Suppressor macrophage treated with lipopolysaccharide for 1 hour (primary cell): ENCODE results near the gene BCL6B.
"Not testable (repeated sequence)": the region's sequence is repeated elsewhere in the genome, so short reads cannot be mapped to it uniquely, and the experiment has no call there.

ENCODE experiments used
- DNase-seq, 3 donors: peaks; one replicate each; pipeline ENCODE4 v3.0.0-alpha.2; 2020 to 2022

Gene BCL6B, protein sequence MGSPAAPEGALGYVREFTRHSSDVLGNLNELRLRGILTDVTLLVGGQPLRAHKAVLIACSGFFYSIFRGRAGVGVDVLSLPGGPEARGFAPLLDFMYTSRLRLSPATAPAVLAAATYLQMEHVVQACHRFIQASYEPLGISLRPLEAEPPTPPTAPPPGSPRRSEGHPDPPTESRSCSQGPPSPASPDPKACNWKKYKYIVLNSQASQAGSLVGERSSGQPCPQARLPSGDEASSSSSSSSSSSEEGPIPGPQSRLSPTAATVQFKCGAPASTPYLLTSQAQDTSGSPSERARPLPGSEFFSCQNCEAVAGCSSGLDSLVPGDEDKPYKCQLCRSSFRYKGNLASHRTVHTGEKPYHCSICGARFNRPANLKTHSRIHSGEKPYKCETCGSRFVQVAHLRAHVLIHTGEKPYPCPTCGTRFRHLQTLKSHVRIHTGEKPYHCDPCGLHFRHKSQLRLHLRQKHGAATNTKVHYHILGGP

GRCh38 chr17:7022781-7023571 lies at the start of gene BCL6B:
Gene BCL6B, plus strand, starts transcription at chr17:7023050. Its CDS starts 622 bp downstream, at chr17:7023672.
- DNase-seq: no peak

GRCh38 chr17:6979440-6979839 lies 43.4 kb upstream of the BCL6B start:
- not testable (repeated sequence) for DNase-seq

DNA sequence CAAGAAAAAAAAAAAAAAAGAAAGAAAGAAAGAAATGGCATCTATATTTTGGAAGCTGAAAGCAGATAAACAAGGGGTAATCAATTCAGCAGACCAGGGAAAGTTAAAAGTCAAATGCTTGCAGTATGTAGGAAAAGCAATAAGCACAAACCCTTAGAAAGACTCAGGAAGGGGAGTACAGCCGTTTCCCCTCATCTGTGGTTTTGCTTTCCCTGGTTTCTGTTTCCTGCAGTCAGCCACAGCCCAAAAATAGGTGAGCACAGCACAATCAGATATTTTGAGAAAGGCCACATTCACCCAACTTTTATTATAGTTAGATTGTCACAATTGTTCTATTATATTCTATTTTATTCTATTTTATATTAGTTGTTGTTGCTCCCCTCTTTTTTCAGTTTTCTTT lies 41.4 kb upstream of the BCL6B start:
- peak in 1 of 3 donors; percentile 12 for DNase-seq

- no peak for DNase-seq
These were observed 37.6 kb upstream of the BCL6B start for GRCh38 chr17:6985266-6985665.

DNA sequence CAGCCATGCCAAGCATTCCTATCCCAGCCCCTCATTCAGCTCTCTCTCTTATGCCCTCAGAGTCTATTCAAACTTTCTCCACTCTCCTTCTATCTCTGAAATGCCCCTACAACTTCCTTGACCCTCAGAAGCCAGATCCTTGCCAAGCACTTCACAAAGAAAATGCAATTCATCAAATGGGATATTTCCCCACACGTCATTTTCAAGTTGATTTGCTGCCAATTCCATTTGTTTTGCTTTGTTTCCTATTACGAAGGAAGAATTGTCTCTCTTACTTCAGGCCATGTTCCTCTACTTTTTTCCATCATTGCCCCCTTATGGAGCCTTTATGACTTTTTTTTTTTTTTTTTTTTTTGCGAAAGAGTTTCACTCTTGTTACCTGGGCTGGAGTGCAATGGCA lies 36.2 kb upstream of the BCL6B start:
- DNase-seq: no peak

DNA sequence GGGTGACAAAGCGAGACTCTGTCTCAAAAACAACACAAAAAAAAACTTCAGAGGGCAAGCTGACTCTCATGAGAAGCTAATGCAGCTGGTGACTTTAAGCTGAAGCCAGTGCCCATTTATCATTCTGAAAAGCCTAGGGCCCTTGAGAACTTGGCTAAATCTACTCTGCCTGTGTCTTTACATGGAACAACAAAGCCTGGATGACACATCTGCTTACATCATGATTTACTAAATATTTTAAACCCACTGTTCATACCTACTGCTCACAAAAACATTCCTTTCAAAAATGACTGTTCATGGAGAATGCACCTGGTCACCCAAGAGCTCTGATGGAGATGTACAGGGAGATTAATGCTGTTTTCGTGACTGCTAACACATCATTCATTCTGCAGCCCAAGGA lies 33.1 kb upstream of the BCL6B start:
- DNase-seq: no peak

GRCh38 chr17:6993613-6994056 lies 29.2 kb upstream of the BCL6B start:
- not testable (repeated sequence) for DNase-seq

DNA sequence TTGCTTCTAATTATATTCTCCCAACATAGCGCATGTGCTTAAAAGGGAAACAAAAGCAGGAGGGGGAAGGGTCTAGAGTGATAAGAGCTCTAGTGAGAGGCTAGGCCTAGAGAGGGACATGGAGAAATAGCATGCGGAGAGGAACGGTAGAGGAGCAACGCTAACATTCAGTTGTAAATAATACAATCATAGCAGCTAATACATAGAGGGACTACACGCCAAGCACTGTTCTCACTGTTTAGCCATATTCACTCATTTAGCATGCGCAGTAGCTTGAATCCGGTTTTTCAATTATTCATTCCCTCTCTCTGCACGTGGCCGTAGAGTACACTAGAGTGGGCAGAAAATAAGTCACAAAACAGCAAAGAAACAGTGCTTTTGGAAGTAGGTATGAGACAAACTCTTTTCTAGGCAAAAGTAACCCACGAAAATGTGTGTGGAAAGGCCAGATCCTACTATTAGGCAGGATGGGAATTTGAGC lies 28.7 kb upstream of the BCL6B start:
- DNase-seq: no peak

GRCh38 chr17:6994666-6995256 lies 28.1 kb upstream of the BCL6B start:
- no peak for DNase-seq

GRCh38 chr17:6995500-6996255 lies 27.2 kb upstream of the BCL6B start, which contains the start of gene ALOX12:
Gene ALOX12, plus strand, starts transcription at chr17:6996049. Its CDS starts 69 bp downstream, at chr17:6996118.
- DNase-seq: no peak

DNA sequence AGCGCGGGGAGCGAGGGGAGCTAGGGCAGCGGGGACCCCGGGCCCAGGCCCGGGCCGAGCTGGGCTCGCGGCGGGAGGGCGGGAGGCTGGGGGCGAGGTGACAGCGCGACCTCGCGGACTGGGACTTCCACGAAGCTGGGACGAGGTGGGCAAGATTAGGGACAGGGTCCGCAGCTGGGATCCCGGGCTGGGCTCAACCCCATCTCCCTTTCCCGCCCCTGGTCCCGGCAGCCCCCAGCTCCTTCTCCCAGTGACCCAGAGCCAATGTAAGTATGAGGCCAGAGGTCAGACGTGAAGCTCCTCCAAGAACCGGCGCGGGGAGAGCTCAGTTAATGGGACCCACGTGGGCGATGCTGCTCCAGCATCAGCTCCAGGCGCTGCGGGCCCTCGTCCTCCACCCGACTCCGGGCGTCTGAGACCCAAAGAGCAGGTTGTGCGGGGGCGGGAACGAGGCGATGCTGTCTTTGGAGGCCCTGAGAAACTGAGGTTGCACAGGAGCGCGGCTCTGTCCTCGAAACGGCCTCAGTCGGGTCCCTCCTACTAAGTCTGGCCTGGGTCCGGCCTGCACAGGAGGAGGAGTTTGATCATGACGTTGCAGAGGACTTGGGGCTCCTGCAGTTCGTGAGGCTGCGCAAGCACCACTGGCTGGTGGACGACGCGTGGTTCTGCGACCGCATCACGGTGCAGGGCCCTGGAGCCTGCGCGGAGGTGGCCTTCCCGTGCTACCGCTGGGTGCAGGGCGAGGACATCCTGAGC lies 26.4 kb upstream of the BCL6B start:
- DNase-seq: no peak

DNA sequence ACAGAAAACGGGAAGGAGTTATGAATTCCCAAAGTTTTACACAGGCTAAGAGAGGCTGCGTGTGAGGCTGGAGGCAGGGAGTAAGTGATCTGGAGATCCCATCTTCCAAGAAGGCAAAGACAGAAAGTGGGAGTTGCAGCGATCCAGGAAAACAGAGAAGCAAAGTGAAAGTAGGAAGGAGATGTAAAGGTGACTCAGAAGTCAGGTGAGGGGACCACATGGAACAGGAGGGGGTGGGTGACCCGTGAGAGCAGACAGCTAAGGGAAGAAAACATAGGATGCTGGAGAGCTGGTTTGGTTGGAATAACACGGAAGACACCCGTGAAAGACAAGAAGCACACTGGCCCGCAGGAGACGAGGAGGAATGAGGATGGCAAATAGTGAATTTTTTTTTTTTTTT lies 25.7 kb upstream of the BCL6B start:
- DNase-seq: no peak

DNA sequence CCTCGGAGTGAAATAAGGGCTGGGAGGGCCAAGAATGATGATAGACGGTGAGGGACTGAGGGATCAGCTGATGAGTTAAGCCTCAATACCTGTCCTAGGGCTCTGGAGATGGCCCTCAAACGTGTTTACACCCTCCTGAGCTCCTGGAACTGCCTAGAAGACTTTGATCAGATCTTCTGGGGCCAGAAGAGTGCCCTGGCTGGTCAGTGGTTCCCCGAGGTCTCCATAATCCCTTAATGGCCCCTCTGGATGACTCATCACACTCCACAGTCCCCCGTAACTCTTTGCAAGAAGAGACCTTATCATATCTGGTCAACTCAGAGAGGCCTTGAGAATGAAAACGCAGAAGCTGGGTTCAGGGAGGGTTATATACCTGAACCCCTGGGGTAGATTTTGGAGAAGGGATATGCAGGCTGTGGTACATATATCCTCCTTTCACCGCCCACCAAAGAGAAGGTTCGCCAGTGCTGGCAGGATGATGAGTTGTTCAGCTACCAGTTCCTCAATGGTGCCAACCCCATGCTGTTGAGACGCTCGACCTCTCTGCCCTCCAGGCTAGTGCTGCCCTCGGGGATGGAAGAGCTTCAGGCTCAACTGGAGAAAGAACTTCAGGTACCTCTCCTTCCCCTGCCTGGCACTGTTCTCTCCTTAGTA lies 23.9 kb upstream of the BCL6B start:
- DNase-seq: no peak

- DNase-seq: peak in 2 of 3 donors; percentile 31 to 44
These were observed 21.4 kb upstream of the BCL6B start for GRCh38 chr17:7001318-7001961.

DNA sequence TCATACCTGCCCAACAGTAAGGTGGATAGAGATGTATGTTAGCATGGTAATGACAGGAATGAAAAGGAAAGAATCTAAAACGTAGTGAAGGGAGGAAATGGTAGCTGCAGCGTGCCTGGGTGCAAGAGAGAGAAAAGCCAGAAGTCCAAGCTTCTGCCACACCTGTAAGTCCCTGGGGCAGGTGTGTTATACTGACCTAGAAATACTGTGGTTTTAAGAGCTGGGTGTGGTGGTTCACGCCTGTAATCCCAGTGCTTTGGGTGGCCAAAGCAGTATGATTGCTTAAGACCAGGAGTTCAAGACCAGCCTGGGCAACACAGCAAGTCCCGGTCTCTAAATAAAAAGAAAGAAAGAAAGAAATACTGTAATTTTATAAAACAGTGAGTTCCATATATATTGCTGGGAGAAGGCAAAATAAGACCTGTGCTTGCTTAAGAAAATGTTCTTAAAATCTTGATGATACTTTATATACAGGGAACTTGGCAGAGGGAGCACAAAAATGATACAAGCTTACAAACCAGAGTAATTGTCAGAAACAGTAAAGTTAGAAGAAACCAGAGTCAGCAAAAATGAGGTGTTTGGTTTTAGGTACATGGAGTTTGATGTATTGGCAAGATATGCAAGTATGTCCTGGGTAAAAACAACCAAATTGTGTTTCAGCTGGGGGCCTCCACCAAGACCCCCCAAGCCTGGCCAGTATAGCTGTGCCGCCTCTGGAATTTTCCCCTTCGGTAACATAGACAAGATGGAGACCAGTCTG lies 20.4 kb upstream of the BCL6B start:
- no peak for DNase-seq

DNA sequence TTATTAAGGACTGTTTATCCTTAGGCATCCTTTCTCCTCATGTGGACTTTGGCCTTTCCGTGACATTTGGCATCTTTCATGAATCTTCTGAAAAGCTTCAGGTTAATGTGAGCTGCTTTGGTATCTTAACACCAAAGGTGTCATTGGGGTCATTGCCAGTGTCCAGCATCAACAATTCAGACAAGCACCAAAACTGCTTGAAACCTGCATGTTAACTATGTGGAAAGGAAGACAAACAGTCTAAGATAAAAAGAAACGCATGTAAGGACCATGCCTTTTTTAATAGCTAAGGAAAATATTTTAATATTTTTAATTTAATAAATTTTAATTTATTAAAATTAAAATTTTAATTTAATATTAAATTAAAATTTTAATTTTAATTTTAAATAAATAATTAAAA lies 19.1 kb upstream of the BCL6B start:
- no peak for DNase-seq

- peak; percentile 73 to 85 (median 79) for DNase-seq
These were observed 18.2 kb upstream of the BCL6B start for GRCh38 chr17:7004398-7005253.

- no peak for DNase-seq
These were observed 17.1 kb upstream of the BCL6B start for GRCh38 chr17:7005716-7006115.

GRCh38 chr17:7007143-7007542 lies 15.7 kb upstream of the BCL6B start:
- no peak for DNase-seq
